Common myeloid progenitor, CD34-positive (primary cell): ENCODE results near the gene NAPB.
A peak's percentile ranks its signal among the peaks of the same experiment; 100 is the strongest.

ENCODE experiments used
- CTCF ChIA-PET: fragments of 350-600 bp; sonication (Branson Sonifier 250); formaldehyde crosslinking; loops from one replicate; lab custom pipeline; 2021; ENCODE audit warnings: antibody characterized with exemption; lab: Charles Lee
- POLR2A ChIA-PET: fragments of 350-600 bp; sonication (Branson Sonifier 250); formaldehyde crosslinking; loops from one replicate; lab custom pipeline; 2021; ENCODE audit warnings: antibody characterized with exemption; lab: Charles Lee
- DNase-seq, 3 donors: peaks; one replicate each; pipeline versions ENCODE4 v3.0.0 to v3.0.0-alpha.2; 2013
- H3K27ac ChIP-seq, 2 experiments: 1 replicate in 1 of 2; 2 replicates in 1 of 2; pipeline ENCODE4 v1.7.0; 2013; ENCODE audit warnings: inconsistent platforms in 2 of 2, low read length in 2 of 2, mild to moderate bottlenecking in 2 of 2, low read depth in 1 of 2, moderate library complexity in 1 of 2; ENCODE audit not compliant: severe bottlenecking in 2 of 2, insufficient read depth in 1 of 2, poor library complexity in 1 of 2
- H3K27me3 ChIP-seq, 5 experiments: replicated peaks in 2 of 5; 1 replicate in 3 of 5; 2 replicates in 2 of 5; pipeline versions ENCODE4 v1.6.1 to v1.7.0; 2013; ENCODE audit warnings: low read length in 4 of 5, mild to moderate bottlenecking in 2 of 5, moderate library complexity in 2 of 5, inconsistent platforms in 1 of 5; ENCODE audit not compliant: insufficient read depth in 5 of 5, control insufficient read depth in 4 of 5
- H3K36me3 ChIP-seq, 4 experiments: 1 replicate in 2 of 4; 2 replicates in 2 of 4; pipeline versions ENCODE4 v1.6.1 to v1.7.0; 2013; ENCODE audit warnings: low read length in 3 of 4, control low read depth in 1 of 4, mild to moderate bottlenecking in 1 of 4; ENCODE audit not compliant: control insufficient read depth in 4 of 4, insufficient read depth in 4 of 4
- H3K4me1 ChIP-seq, 4 experiments: 1 replicate in 3 of 4; 2 replicates in 1 of 4; pipeline versions ENCODE4 v1.6.1 to v1.7.1; 2013; ENCODE audit warnings: low read length in 3 of 4, mild to moderate bottlenecking in 3 of 4, control low read depth in 1 of 4, inconsistent platforms in 1 of 4, moderate library complexity in 1 of 4; ENCODE audit not compliant: control insufficient read depth in 4 of 4, insufficient read depth in 4 of 4; ENCODE audit errors: control extremely low read depth in 1 of 4
- H3K4me3 ChIP-seq, 7 experiments: 1 replicate in 4 of 7; 2 replicates in 3 of 7; pipeline versions ENCODE4 v1.5.1 to v1.7.0; 2013; ENCODE audit warnings: mild to moderate bottlenecking in 7 of 7, low read length in 6 of 7, moderate library complexity in 6 of 7, inconsistent platforms in 2 of 7, low read depth in 2 of 7, control low read depth in 1 of 7; ENCODE audit not compliant: insufficient read depth in 4 of 7, control insufficient read depth in 1 of 7; ENCODE audit errors: extremely low read depth in 1 of 7
- H3K9me3 ChIP-seq, 5 experiments: 1 replicate in 4 of 5; 2 replicates in 1 of 5; pipeline versions ENCODE4 v1.6.1 to v1.7.1; 2013; ENCODE audit warnings: low read length in 4 of 5, mild to moderate bottlenecking in 2 of 5, inconsistent platforms in 1 of 5, low read depth in 1 of 5, moderate library complexity in 1 of 5; ENCODE audit not compliant: control insufficient read depth in 4 of 5, insufficient read depth in 2 of 5; ENCODE audit errors: control extremely low read depth in 1 of 5
- WGBS: methylation state at CpG from one replicate; pipeline ENCODE4 v1.1.5; 2013; ENCODE audit not compliant: insufficient coverage; 5-methylcytosine and 5-hydroxymethylcytosine counted together

NAPB gene

GRCh38 chr20:23387118-23387443, 34.2 kb downstream of the NAPB start:
- CTCF ChIA-PET = interaction anchor here (1.9 kb wide), 1 partner anchor 12 kb away, joined by 5 read pairs; no protein-coding TSS in a partner anchor
- no CpG with 5 or more reads among the region's 3 CpGs for WGBS
- H3K27me3 ChIP-seq = no peaks in the 10 kb centered on the region

GRCh38 chr20:23386304-23387117, 34.8 kb downstream of the NAPB start:
- 100% methylated on average over 1 of the region's 6 CpGs for WGBS
- H3K27me3 ChIP-seq = no peaks in the 10 kb centered on the region
- POLR2A ChIA-PET = interaction anchor here (0.6 kb wide), 1 partner anchor 29 kb away, joined by 3 read pairs; no protein-coding TSS in a partner anchor
- peaks cover 10 to 56% (median 27%) of the 10 kb centered on the region in 4 experiments for H3K36me3 ChIP-seq
- no peak for DNase-seq
- peaks cover 4 to 17% (median 12%) of the 10 kb centered on the region in 4 experiments for H3K4me1 ChIP-seq
- H3K9me3 ChIP-seq = peaks cover 0 to 11% (median 5%) of the 10 kb centered on the region in 5 experiments
- CTCF ChIA-PET = interaction anchor here (1.9 kb wide), 1 partner anchor 13 kb away, joined by 5 read pairs; no protein-coding TSS in a partner anchor
- H3K4me3 ChIP-seq = no peak overlapping the region
- H3K27ac ChIP-seq = no peak overlapping the region

More at GRCh38 chr20:23387118-23387443, 34.2 kb downstream of the NAPB start:
- POLR2A ChIA-PET = no interaction called here
- Histone ChIP-seq H3K4me1 (peaks cover 4 to 11% (median 7%) of the 10 kb centered on the region in 4 experiments), H3K36me3 (peaks cover 10 to 60% (median 28%) of the 10 kb centered on the region in 4 experiments), H3K27ac (no peak overlapping the region), H3K9me3 (peaks cover 0 to 11% (median 5%) of the 10 kb centered on the region in 5 experiments), H3K4me3 (no peak overlapping the region)
- DNase-seq = peak in 2 of 3 donors; percentile 11 to 38

- Histone ChIP-seq H3K36me3 (peaks cover 7 to 42% (median 22%) of the 10 kb centered on the region in 4 experiments), H3K27me3 (no peaks in the 10 kb centered on the region), H3K4me3 (peak overlapping the region in 1 of 7 experiments; percentile 42), H3K27ac (peak overlapping the region; percentile 6 to 40), H3K4me1 (peaks cover 4 to 18% (median 14%) of the 10 kb centered on the region in 4 experiments), H3K9me3 (peaks cover 0 to 7% (median 2%) of the 10 kb centered on the region in 5 experiments)
- ChIA-PET POLR2A (interaction anchor here (1.3 kb wide), 1 partner anchor 38 kb away, joined by 6 read pairs; no protein-coding TSS in a partner anchor), CTCF (interaction anchor here (0.9 to 1.7 kb wide), 3 partner anchors 9 to 35 kb away, joined by 3 to 4 read pairs (median 4); no protein-coding TSS in a partner anchor)
- DNase-seq = peak in 2 of 3 donors; percentile 76 to 84
These were observed 39.4 kb downstream of the NAPB start for GRCh38 chr20:23381876-23382275.

- peaks cover 0 to 15% (median 2%) of the 10 kb centered on the region in 5 experiments for H3K9me3 ChIP-seq
- no peak overlapping the region for H3K4me3 ChIP-seq
- CTCF ChIA-PET = interaction anchor here (1.1 to 1.3 kb wide), 5 partner anchors 10 to 42 kb away, joined by 3 to 4 read pairs (median 3); partner anchors contain the start of gene NAPB
- POLR2A ChIA-PET = no interaction called here
- no peaks in the 10 kb centered on the region for H3K27me3 ChIP-seq
- peaks cover 4 to 18% (median 14%) of the 10 kb centered on the region in 4 experiments for H3K4me1 ChIP-seq
- H3K27ac ChIP-seq = no peak overlapping the region
- no peak for DNase-seq
- H3K36me3 ChIP-seq = peaks cover 18 to 58% (median 34%) of the 10 kb centered on the region in 4 experiments
These were observed 41.5 kb downstream of the NAPB start for GRCh38 chr20:23379772-23380171.

DNA sequence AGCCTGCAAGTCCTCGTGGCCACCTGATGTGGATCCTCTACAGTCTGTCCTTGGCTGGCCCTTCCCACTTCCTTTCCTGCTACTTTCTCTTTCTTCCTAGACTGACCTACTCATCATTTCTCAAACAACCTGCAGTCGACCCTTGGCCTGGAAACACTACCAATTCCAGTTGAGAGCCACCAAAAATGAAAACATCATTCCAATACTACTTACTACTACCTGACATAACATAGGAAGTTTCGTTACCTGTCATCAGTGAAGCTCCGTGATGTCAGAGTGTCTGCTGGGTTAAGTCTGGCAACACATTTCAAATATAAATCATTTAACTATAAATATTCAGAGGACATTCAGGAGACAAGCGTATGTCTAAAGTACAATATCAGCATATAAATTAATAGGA, 45.5 kb downstream of the NAPB start:
- ChIA-PET POLR2A (no interaction called here), CTCF (interaction anchor here (1.5 to 1.6 kb wide), 2 partner anchors 24 to 32 kb away, joined by 3 to 7 read pairs; no protein-coding TSS in a partner anchor)
- no peak for DNase-seq
- WGBS = 98% methylated on average over 4 of the region's 5 CpGs
- no peaks in the 10 kb centered on the region for H3K27me3 ChIP-seq
- no peak overlapping the region for H3K27ac ChIP-seq
- H3K36me3 ChIP-seq = peaks cover 21 to 80% (median 57%) of the 10 kb centered on the region in 4 experiments
- H3K4me3 ChIP-seq = no peak overlapping the region
- H3K4me1 ChIP-seq = no peaks in the 10 kb centered on the region
- peaks cover 0 to 8% (median 0%) of the 10 kb centered on the region in 5 experiments for H3K9me3 ChIP-seq

- H3K4me1 ChIP-seq = no peaks in the 10 kb centered on the region
- H3K27me3 ChIP-seq = no peaks in the 10 kb centered on the region
- no peak for DNase-seq
- CTCF ChIA-PET = interaction anchor here (0.7 to 1.6 kb wide), 3 partner anchors 26 to 36 kb away, joined by 3 to 7 read pairs (median 4); no protein-coding TSS in a partner anchor
- peaks cover 0 to 8% (median 0%) of the 10 kb centered on the region in 5 experiments for H3K9me3 ChIP-seq
- POLR2A ChIA-PET = no interaction called here
- H3K27ac ChIP-seq = no peak overlapping the region
- peaks cover 29 to 86% (median 68%) of the 10 kb centered on the region in 4 experiments for H3K36me3 ChIP-seq
- 92% methylated on average over 2 of the region's 5 CpGs for WGBS
- no peak overlapping the region for H3K4me3 ChIP-seq
These were observed 46.8 kb downstream of the NAPB start for GRCh38 chr20:23374441-23374840.
